ENCODE data around the gene EPB41L4B. TPM values are rescaled to one million over a fixed set of nuclear protein-coding genes. Genes with fewer than 3 reads are reported as not detected.
A peak's percentile ranks its signal among the peaks of the same experiment; 100 is the strongest.

Gene EPB41L4B
- total and polyA plus RNA-seq, 8 donors: 36.8 to 122 (median 93.3) TPM

GRCh38 chr9:109269081-109269480 is 51.8 kb downstream of the EPB41L4B start:
- WGBS, 2 donors: 31 to 35% methylated on average over 3 of the region's 3 CpGs
- peaks cover 14 to 32% (median 26%) of the 10 kb centered on the region in 3 donors for H3K4me1 ChIP-seq
- TF ChIP-seq, protein P1, sequence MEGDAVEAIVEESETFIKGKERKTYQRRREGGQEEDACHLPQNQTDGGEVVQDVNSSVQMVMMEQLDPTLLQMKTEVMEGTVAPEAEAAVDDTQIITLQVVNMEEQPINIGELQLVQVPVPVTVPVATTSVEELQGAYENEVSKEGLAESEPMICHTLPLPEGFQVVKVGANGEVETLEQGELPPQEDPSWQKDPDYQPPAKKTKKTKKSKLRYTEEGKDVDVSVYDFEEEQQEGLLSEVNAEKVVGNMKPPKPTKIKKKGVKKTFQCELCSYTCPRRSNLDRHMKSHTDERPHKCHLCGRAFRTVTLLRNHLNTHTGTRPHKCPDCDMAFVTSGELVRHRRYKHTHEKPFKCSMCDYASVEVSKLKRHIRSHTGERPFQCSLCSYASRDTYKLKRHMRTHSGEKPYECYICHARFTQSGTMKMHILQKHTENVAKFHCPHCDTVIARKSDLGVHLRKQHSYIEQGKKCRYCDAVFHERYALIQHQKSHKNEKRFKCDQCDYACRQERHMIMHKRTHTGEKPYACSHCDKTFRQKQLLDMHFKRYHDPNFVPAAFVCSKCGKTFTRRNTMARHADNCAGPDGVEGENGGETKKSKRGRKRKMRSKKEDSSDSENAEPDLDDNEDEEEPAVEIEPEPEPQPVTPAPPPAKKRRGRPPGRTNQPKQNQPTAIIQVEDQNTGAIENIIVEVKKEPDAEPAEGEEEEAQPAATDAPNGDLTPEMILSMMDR (IDR thresholded peaks at IDR 0.05): no peak

GRCh38 chr9:109267555-109267954 is 53.3 kb downstream of the EPB41L4B start:
- no peak for FAIRE-seq
- Histone ChIP-seq H3K27ac (no peak overlapping the region), H3K27me3 (no peaks in the 10 kb centered on the region), H3K4me1 (peaks cover 20 to 39% (median 31%) of the 10 kb centered on the region in 3 donors), H3K4me3 (no peak overlapping the region), H3K36me3 (peaks cover 0 to 11% (median 0%) of the 10 kb centered on the region in 3 donors), H3K9me3 (no peaks in the 10 kb centered on the region)
- intact Hi-C loops (cut with DNase I): no loop called here
- 97 to 98% methylated on average over 3 of the region's 3 CpGs for WGBS, 2 donors
- TF ChIP-seq, protein P1 (IDR thresholded peaks at IDR 0.05): no peak
- ATAC-seq: no peak
- DNase-seq: no peak

More at GRCh38 chr9:109269081-109269480, 51.8 kb downstream of the EPB41L4B start:
- ATAC-seq: no peak
- intact Hi-C loops (cut with DNase I): no loop called here
- H3K9me3 ChIP-seq: no peaks in the 10 kb centered on the region
- no peak overlapping the region for H3K4me3 ChIP-seq
- no peaks in the 10 kb centered on the region for H3K27me3 ChIP-seq
- no peak for DNase-seq
- H3K36me3 ChIP-seq: peaks cover 0 to 8% (median 0%) of the 10 kb centered on the region in 3 donors
- peak overlapping the region in 2 of 4 donors; percentile 5 to 31 for H3K27ac ChIP-seq
- FAIRE-seq: no peak

DNA sequence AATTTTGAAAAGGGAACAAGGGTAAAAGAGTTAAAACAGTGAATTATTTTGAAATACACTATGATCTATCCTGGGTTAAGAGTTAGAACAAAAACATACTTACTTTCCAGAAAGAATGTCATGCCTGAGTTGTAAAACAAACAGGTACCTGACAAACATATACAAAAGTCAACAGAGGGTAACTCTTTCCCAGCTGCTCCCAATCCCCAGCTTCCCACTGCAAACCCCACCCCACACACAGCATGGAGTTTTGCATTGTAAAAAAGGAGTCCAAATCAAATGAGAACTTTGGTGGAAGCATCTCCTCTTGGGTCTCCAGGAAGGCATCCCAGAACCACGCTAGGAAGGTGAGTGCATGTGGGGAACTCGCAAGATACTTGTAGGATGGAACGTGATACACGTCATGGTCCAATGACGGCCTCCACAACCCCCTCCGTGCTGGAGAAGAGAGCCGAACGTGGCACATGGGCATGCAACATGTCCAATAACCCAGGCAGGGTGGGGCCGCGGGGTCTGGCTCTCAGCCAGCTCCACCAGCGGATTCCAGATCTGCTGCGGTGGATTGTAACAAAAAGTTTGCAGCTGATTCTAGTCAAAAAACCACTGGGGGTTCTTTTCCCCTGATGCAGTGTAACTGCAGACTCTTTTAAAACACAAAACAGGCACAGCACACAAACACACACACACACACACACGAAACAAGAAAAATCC is 55.8 kb downstream of the EPB41L4B start:
- ATAC-seq (peak; percentile 77 to 89 (median 86)), FAIRE-seq (no peak), DNase-seq (peak; percentile 79 to 91 (median 84))
- no peaks in the 10 kb centered on the region for H3K27me3 ChIP-seq
- H3K27ac ChIP-seq: peak overlapping the region; percentile 11 to 83 (median 52)
- H3K36me3 ChIP-seq: peaks cover 0 to 11% (median 0%) of the 10 kb centered on the region in 3 donors
- H3K4me3 ChIP-seq: peak overlapping the region in 1 of 4 donors; percentile 1
- peaks cover 20 to 31% (median 24%) of the 10 kb centered on the region in 3 donors for H3K4me1 ChIP-seq
- no peaks in the 10 kb centered on the region for H3K9me3 ChIP-seq
- intact Hi-C loops (cut with DNase I): no loop called here
- TF ChIP-seq, protein P1 (IDR thresholded peaks at IDR 0.05): no peak
- WGBS, 2 donors: 18 to 21% methylated on average over 13 of the region's 13 CpGs

DNA sequence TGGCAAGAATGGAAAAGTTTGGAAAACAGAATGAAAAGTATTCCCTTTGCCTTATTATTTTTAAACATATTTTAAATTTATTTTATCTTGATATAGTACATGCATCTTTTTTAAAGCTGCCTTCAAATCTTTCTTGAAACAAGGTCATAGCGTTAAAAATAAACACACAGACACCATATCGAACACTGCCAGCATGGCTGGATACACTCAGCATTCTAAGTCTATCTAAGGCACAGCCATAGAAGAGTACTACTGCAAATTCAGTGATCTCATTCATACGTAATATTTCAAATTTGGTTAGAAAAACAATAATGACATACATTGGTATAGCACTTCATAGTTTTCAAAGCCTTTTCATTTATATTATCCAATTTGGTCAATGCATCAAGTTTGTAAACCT is 57.5 kb downstream of the EPB41L4B start:
- no peak for ATAC-seq
- peak overlapping the region in 1 of 4 donors; percentile 80 for H3K27ac ChIP-seq
- WGBS, 2 donors: 43 to 49% methylated on average over 3 of the region's 3 CpGs
- no peaks in the 10 kb centered on the region for H3K9me3 ChIP-seq
- H3K4me3 ChIP-seq: no peak overlapping the region
- H3K27me3 ChIP-seq: no peaks in the 10 kb centered on the region
- intact Hi-C loops (cut with DNase I): no loop called here
- TF ChIP-seq, protein P1 (IDR thresholded peaks at IDR 0.05): no peak
- no peak for DNase-seq
- FAIRE-seq: no peak
- peaks cover 20 to 31% (median 28%) of the 10 kb centered on the region in 3 donors for H3K4me1 ChIP-seq
- peaks cover 0 to 11% (median 0%) of the 10 kb centered on the region in 3 donors for H3K36me3 ChIP-seq
